Activated CD4-positive, alpha-beta T cell treated with anti-CD3 and anti-CD28 coated beads, Interleukin-2, amount 50 U/mL, for 1 hour (primary cell): ENCODE results near the gene KIRREL3.
"Not testable (repeated sequence)": the region's sequence is repeated elsewhere in the genome, so short reads cannot be mapped to it uniquely, and the experiment has no call there.

Experiments used
- DNase-seq: peaks from one replicate; pipeline ENCODE4 v3.0.0-alpha.2; 2020

Gene KIRREL3

GRCh38 chr11:126996036-126996804 is 4.3 kb downstream of the KIRREL3 start:
- no peak for DNase-seq

GRCh38 chr11:126993599-126993998 is 7.0 kb downstream of the KIRREL3 start:
- no peak for DNase-seq

DNA sequence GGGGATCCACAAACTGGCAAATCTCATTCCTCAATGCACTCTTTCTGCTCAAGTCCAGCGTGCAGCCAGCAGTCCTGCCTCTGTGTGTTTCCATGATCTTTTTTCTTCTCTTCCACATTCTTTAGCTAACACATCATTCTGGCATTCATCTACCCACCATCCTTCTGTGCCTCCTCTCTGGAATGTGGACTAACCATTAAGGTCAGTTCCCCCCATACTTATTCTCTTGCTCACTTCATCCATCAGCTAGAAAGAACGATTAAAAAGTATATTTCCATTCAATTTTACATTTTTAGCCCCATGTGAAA is 7.8 kb downstream of the KIRREL3 start:
- DNase-seq = no peak

DNA sequence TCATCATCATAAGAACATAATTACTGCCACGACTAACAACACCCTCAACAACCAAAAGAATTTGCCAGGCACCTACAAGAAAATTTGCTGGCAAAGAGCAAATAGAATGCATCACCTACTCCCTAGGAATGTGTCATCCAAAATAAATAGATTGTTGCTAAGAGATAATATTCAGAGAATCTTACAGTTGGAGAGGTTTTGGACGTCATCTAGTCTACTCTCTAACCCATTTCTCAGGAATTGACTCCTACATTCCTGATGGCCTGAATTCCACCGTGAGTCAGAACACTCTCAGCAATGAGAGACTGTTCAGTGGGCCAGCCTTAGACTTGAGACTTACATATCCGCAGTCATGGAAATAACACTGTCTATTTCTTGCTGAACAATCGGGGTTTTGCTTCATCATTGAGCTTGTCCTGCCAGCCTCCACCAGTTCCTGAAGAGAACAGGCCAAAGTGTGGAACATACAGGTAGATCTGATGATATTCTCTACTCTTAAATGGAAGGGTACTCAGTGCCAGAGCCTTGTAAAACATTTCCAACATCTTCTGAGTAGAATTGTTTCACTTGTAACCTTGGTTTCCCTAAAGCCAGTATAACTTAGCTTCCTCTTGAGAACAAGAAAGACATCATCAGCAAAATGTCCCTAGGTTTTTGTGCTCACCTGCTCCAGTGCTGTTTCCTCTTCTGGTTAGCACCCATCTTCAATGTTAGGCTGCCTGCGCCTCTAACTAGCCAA is 8.3 kb downstream of the KIRREL3 start:
- DNase-seq = no peak

- DNase-seq = no peak
These were observed 9.0 kb downstream of the KIRREL3 start for GRCh38 chr11:126991596-126991995.

DNA sequence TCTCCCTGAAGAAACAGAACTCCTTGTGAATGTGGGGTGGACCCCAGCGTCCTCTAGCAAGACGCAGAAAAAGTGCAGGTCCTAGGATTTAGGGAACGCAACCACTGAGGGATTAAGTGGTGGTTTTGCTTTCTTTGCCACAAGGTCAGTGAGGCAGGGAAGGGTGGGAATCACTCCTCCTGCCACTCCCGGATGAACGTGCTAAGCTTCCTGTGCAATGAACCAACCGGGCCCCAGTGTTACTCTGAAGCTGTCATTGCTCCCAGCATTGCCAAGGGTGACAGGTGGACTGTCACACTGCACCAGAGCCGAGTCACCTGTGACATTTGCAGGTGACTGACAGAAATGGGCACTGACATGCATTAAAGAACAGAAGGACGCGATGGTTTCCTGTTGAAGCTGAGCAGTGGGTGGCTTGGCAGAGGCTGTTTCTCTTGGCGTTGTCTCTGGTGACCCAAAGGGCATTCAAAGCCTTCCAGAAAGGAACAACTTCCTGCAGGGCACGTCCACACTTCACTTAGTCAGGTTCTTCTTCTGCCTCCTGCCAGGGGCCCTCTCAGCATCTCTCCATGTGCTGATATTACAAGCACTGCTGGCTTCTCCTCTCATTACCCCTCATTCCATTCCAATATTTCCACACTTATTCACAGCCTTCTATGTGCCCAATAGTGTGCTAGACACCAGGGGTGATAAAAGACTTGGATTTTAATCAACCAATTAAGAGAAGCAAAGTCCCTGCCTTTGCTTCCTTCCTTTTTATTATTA is 9.7 kb downstream of the KIRREL3 start:
- DNase-seq = no peak

GRCh38 chr11:126989942-126990715 is 10.4 kb downstream of the KIRREL3 start:
- peak; percentile 41 for DNase-seq

DNA sequence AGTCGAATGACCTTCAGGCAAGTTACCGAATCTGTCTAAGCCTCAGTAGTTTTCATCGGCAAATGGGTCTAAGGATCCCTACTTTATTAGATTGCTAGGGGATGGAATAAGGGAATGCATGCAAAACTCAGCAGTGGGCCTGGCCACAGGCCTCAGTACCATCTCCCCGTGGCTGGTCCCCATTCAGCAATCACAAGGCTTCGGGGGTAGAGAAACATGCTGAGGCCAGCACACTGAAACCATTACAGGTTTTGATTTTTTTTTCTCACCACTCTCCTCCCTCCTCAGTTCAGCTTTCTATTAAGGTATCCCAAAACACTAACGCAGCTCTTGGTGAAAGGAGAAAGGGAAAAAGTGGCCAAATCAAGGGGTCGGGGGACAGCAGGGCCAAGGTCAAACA is 11.9 kb downstream of the KIRREL3 start:
- no peak for DNase-seq

GRCh38 chr11:126981635-126982034 is 18.9 kb downstream of the KIRREL3 start:
- no peak for DNase-seq

DNA sequence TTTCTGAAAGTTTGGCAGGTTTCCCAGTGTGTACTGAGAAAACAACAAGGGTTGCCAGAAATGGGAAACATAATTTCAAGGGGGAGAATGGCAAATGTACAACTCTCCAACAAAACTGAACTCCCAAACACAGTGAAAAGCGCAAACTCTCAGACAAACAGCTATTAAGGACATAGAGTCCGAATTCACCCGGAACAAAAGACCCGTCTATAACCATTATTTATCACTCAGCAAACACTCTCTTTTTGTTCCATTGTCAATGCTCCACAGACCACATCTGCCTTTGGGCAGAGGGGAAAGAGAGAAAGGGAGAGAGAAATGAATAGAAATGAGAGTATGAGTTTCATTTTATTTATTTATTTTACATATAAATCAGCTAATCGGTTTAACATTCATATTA is 21.7 kb downstream of the KIRREL3 start:
- DNase-seq = no peak

GRCh38 chr11:126978165-126978564 is 22.4 kb downstream of the KIRREL3 start:
- DNase-seq = no peak

DNA sequence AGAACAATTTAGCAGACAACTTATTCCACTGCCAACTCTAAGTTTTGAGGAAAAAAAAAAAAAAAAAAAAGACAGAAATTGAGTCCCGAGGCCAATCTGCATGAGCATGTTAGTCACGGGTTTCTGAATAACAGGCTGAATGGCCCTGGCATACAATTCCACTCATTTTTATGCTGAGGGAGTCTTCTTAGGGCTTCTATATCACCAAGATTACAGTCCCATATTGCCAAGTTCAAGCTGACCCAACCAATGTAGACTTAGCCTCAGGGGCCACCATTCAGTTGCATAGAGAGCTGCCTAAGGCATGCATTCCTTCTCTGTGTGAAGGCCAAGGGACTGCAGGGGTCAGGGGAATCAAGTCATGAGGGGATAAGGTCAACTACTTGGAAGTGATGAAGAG is 27.5 kb downstream of the KIRREL3 start:
- DNase-seq = no peak

DNA sequence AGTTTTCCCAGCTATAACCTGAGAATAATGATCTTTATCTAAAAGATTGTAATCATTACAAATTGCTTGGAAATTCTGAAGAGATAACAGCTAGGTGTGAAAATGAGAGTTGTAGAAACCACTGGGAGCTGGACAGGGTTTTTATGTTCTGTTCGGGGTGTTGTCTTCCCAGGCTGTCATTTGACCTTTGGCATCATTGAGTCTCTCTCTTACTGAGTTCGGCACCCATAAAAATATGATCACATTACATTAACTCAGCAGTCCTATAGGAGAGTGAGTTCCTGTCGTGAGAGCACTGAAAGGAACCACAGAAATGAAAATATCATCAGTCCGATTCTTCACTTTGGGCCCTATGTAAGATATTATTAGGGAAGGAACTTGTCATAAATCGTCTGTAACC is 29.3 kb downstream of the KIRREL3 start:
- DNase-seq = no peak

- DNase-seq = no peak
These were observed 30.6 kb downstream of the KIRREL3 start for GRCh38 chr11:126969865-126970479.

DNA sequence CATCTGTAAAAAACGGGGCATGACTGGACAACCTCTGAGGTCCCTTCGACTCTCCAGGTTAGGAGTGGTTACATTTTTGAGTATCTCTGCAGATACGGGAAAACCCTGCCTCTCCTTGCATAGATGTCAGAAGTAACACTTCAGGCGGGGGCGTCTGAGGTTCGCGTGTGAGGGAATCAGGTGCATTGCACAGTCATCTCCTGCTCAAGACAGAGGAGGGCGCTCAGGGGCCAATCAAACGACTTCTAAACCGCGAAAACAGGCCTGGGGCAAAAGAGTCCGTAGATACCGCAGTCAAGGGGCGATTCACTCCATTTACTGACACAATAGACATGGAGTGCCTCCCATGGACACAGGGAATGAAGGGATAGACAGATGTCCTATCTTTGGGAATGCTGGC is 31.7 kb downstream of the KIRREL3 start:
- DNase-seq = no peak

GRCh38 chr11:126965331-126965730 is 35.2 kb downstream of the KIRREL3 start:
- no peak for DNase-seq

DNA sequence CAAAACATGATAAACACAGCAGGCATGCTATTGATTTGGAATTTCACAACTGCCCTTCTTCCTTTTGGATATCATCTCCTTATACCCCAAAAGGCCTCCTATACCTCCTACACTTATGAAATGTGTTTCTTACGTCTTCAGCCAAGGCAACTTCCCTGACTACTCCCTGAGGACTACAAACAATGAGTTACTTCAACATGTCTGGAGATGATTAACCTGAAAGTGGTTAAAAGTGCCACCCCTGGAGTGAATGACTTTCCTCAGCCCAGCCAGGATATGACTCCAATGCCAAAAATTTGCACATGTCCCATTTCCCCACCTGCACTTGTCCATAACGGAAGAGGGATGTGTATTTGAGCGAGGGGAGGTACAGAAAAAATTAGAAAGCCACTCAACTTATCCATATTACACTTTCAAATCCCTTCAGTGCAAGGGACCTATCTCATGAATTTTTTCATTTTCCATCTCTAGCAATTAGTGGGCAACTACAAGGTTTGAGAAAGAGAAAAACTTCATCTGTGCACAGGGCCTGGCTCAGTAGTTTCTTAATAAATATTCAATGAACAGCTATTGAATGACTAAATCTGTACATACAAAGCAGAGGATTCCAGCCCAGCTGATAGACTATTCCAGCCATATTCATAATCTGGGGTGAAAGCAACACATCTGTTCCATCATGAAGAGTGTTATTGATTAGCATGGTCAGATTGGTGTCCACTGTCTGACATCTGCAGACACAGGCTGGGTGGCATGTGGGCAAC is 36.8 kb downstream of the KIRREL3 start:
- DNase-seq = no peak

- DNase-seq = no peak
These were observed 37.5 kb downstream of the KIRREL3 start for GRCh38 chr11:126963115-126963514.

- DNase-seq = no peak
These were observed 40.9 kb downstream of the KIRREL3 start for GRCh38 chr11:126959700-126960099.

DNA sequence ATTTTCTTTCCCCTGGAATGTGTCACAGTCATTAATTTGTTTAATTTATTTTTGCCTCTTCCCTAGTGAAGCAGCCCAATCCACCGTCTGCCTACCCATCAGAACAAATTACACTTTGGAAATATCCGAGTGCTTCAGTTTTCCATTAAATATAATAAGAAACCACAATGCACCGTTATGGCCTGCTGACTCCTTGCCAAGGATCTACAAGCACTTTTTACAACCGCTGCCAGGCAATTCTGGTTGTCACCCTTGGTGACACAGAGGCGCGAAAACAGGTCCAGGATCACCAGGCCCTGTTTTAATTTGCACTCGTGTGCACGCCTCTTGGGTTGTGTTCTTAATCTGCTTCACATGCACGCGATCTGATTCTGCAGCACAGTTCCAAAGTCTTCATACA is 43.9 kb downstream of the KIRREL3 start:
- DNase-seq = no peak

DNA sequence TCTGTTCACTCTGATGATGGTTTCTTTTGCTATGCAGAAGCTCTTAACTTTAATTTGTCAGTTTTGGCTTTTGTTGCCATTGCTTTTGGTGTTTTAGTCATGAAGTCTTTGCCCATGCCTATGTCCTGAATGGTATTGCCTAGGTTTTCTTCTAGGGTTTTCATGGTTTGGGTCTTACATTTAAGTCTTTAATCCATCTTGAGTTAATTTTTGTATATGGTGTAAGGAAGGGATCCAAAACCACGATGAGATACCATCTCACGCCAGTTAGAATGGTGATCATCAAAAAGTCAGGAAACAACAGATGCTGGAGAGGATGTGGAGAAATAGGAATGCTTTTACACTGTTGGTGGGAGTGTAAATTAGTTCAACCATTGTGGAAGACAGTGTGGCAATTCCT is 48.0 kb downstream of the KIRREL3 start:
- DNase-seq = not testable (repeated sequence)

- no peak for DNase-seq
These were observed 49.1 kb downstream of the KIRREL3 start for GRCh38 chr11:126951465-126951864.
